SJSA1 (cell line): ENCODE measurements around the gene NCOR2. TPM values are rescaled to one million over a fixed set of nuclear protein-coding genes. Genes with fewer than 3 reads are reported as not detected.

Experiments used
- DNase-seq, 2 experiments: peaks; one replicate each; pipeline ENCODE4 v3.0.0-alpha.2; 2015 to 2020; ENCODE audit warnings: low spot score in 2 of 2, low read depth in 1 of 2
- H3K27ac ChIP-seq: fragments of 250-450 bp; sonication (Bioruptor Pico); 2 replicates; pipeline ENCODE4 v1.5.1; 2020; ENCODE audit warnings: mild to moderate bottlenecking, moderate library complexity
- H3K27me3 ChIP-seq: fragments of 250-450 bp; sonication (Bioruptor Pico); replicated peaks from 2 replicates; pipeline ENCODE4 v1.5.1; 2020; ENCODE audit warnings: mild to moderate bottlenecking, moderate library complexity
- H3K36me3 ChIP-seq: fragments of 250-450 bp; sonication (Bioruptor Pico); 2 replicates; pipeline ENCODE4 v1.5.1; 2020; ENCODE audit warnings: mild to moderate bottlenecking
- H3K4me1 ChIP-seq: fragments of 250-450 bp; sonication (Bioruptor Pico); replicated peaks from 2 replicates; pipeline ENCODE4 v1.6.1; 2021; ENCODE audit warnings: mild to moderate bottlenecking
- H3K4me3 ChIP-seq: fragments of 250-450 bp; sonication (Bioruptor Pico); 2 replicates; pipeline ENCODE4 v1.5.1; 2020; ENCODE audit warnings: mild to moderate bottlenecking
- H3K9me3 ChIP-seq: fragments of 250-450 bp; sonication (Bioruptor Pico); replicated peaks from 2 replicates; pipeline ENCODE4 v1.5.1; 2020; ENCODE audit warnings: mild to moderate bottlenecking
- total RNA-seq: library from RNA; depleted of rRNA; stranded (reverse); fragments of >200 nt; shearing (Covaris generic); gene quantifications from 2 replicates; pipeline ENCODE4 v1.2.3, GENCODE V29; 2014

NCOR2 gene
- total RNA-seq, 1 experiment from 2014 or later = 44.3 TPM

DNA sequence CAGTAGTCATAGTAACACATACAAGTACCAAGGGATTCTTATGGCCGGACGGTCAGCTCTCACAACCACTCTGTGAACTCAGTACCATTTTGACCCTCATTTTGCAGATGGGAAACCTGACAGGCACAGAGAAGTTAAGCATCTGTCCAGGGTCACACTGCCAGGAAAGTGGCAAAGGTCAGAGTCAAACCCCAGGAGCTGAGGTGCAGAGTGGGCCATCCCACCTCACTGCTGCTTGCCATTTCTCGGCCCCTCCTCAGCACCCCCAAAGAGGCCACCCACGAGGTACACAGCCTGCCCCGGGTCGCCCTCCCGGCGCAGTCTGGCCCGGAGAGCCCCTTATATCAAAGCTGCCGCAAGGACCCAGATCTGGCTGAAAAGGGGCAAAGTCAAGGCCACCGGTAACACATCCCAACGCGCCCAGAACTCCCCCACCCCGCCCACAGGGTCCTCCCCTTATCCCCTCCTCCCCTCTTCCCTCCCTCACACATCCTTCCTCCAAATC, 1.7 kb downstream of the NCOR2 start:
- H3K27me3 ChIP-seq = no peaks in the 10 kb centered on the region
- H3K36me3 ChIP-seq = peaks cover 26% of the 10 kb centered on the region
- H3K4me1 ChIP-seq = peaks cover 38% of the 10 kb centered on the region
- H3K4me3 ChIP-seq = peak overlapping the region; percentile 98
- H3K9me3 ChIP-seq = no peaks in the 10 kb centered on the region
- H3K27ac ChIP-seq = no peak overlapping the region
- no peak for DNase-seq

DNA sequence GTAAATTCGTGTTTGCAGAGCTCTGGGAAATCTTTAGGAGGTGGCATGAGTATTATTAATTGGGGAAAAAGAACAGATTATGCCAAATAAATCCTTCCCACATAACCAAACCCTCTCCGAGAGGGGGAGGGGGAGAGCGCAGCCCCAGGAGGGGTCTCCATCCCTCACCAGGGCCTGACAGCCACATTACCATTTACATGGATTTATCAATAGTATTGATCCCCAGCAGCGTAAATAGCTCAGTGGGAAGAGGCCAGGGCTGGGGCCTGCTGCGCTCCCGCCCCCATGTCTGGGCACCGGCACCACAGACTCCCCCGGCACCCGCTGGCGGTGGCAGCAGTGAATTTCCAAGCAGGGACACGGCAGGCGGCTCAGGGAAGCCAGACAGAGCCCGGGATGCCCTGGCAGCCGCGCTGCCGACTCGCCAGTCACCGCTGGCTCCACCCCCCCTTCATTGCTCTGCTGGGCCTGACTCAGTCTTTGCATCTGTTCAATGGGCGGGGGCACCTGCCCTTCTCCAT, 2.4 kb downstream of the NCOR2 start:
- Histone ChIP-seq H3K36me3 (peaks cover 26% of the 10 kb centered on the region), H3K4me1 (peaks cover 37% of the 10 kb centered on the region), H3K4me3 (peak overlapping the region; percentile 98), H3K27me3 (no peaks in the 10 kb centered on the region), H3K9me3 (no peaks in the 10 kb centered on the region), H3K27ac (no peak overlapping the region)
- peak in 1 of 2 experiments; percentile 64 for DNase-seq

DNA sequence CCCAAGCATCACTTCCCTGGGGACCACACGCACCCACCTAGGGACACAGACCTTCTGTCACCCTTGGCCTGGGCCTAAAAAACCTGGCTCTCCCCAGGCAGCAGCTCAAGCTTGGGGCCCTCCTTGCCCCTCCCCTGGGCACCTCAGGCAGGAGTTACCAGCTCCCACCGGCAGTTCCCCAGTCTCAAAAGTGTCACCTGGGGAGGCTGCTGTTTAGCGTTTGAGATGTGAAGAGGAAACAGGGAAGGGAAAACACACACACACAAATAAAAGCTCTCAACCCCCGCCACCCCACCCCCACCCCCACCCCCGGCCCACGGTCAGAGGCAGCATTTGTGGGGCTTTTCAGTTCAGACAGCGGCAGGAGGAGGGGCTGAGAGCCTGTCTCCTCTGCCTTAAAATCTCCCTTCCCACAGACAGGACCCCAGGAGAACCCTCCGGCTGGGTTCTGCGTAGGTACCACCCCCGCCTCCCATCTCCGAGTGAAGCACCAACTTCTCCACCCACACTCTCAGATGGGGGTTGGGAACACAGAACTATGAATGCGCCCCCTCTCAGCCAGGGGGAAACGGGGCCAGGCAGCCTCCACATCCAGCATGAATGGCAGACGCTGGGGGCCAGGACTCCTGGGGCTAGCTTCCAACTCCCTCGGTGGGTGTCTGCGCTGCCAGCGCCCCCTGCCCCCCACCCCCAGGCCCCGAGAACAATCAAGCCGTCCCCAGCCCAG, 3.0 kb downstream of the NCOR2 start:
- Histone ChIP-seq H3K9me3 (no peaks in the 10 kb centered on the region), H3K4me1 (peaks cover 31% of the 10 kb centered on the region), H3K4me3 (no peak overlapping the region), H3K36me3 (peaks cover 32% of the 10 kb centered on the region), H3K27ac (no peak overlapping the region), H3K27me3 (no peaks in the 10 kb centered on the region)
- DNase-seq = no peak

DNA sequence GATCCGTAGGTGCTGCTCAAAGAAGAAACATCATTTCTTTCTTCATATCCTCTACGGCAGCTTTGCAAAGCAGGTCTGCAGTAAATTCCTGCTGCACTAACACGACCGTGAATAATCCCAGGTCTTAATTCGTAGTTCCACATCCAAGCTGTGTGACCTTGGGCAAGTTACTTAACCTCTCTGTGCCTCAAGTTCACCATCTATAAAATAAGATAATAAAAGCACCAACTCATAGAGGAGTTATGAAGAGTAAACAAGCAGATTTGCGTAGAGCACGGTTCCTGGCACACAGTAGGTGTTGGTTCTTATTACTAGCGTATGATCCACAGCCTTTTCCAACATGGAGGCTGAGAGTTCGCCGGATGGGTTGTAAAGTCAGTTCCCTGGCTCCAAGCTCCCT, 3.6 kb downstream of the NCOR2 start:
- DNase-seq = no peak
- H3K27ac ChIP-seq = no peak overlapping the region
- no peak overlapping the region for H3K4me3 ChIP-seq

DNA sequence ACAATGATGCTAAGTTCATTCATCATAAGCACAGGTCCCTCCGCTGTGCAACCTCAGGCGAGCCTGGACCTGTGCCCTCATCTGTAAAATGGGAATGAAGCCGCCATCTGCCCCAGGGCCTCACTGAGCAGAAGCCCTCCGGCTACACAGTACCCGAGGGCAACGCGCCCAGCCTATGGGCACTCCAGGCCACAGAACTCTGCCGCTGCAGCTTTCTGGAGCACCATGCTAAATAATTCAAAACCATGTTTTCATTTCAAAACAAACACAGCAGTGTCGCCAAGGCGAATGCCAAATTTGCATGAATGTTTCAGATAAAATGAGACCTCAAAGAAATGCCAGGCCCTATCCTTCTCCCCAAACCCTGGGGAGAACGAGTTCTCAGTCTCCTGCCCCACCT, 4.0 kb downstream of the NCOR2 start:
- H3K27me3 ChIP-seq = no peaks in the 10 kb centered on the region
- H3K4me3 ChIP-seq = no peak overlapping the region
- no peaks in the 10 kb centered on the region for H3K9me3 ChIP-seq
- peaks cover 22% of the 10 kb centered on the region for H3K4me1 ChIP-seq
- peaks cover 41% of the 10 kb centered on the region for H3K36me3 ChIP-seq
- no peak overlapping the region for H3K27ac ChIP-seq
- DNase-seq = no peak

More for the DNA sequence above, 3.6 kb downstream of the NCOR2 start:
- Histone ChIP-seq H3K4me1 (peaks cover 25% of the 10 kb centered on the region), H3K9me3 (no peaks in the 10 kb centered on the region), H3K36me3 (peaks cover 37% of the 10 kb centered on the region), H3K27me3 (no peaks in the 10 kb centered on the region)

DNA sequence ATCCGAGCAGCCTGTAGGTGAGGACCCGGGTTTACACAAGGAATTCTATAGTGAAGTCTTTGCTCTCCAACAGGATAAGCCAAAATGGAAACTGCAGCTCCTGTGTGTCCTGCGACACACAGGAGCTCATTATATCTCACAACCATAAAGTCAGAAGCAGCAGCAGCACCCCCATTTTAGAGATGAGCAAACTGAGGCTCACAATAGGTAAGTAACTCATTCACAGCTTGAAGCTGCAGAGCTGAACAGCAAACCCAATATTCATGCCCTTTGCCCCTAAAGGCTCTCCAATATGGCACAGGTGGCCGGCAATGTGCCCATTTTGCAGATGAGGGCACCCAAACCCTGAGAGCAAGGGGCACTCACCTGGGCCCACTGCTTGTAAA, 4.6 kb downstream of the NCOR2 start:
- no peak overlapping the region for H3K27ac ChIP-seq
- peaks cover 16% of the 10 kb centered on the region for H3K4me1 ChIP-seq
- DNase-seq = no peak
- H3K36me3 ChIP-seq = peaks cover 42% of the 10 kb centered on the region
- no peaks in the 10 kb centered on the region for H3K9me3 ChIP-seq
- H3K4me3 ChIP-seq = no peak overlapping the region
- H3K27me3 ChIP-seq = no peaks in the 10 kb centered on the region

DNA sequence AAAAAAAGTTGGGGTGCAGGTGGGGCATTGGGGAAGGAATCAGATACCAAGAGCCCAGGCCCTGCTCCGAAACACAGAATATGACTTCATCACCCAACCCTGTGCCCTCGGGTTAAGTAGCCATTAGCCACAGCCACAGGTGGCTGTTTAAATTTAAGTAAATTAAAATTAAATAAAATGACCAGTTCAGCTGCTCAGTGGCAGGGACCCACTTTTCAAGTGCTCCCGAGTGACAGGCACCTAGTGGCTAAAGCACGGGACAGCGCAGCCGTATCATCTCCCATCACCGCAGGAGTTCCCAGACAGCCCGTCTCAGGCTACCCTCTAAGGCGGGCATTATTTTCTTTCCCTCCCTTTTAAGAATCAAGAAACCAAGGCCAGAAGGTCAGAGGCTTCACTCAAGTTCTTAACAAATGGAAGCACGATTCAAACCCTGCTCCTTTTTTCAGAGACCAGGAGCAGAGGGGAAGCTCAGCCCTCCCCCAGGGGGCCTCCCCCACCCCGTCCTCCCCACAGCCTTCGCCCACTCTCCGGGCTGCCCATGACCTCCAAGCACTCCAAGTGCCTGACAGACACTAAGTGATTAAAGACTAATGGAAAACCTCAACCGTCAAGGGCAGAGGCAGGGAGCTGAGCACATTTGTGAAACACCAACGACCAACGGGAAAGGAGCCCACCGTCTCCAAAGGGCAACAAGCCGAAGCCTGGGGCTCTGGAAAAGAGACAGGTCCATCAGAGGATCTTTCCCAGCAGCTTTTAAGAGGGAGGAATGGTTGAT, 5.2 kb downstream of the NCOR2 start:
- DNase-seq = no peak
- Histone ChIP-seq H3K27me3 (no peaks in the 10 kb centered on the region), H3K36me3 (peaks cover 43% of the 10 kb centered on the region), H3K4me1 (peaks cover 13% of the 10 kb centered on the region), H3K27ac (no peak overlapping the region), H3K9me3 (no peaks in the 10 kb centered on the region), H3K4me3 (no peak overlapping the region)

DNA sequence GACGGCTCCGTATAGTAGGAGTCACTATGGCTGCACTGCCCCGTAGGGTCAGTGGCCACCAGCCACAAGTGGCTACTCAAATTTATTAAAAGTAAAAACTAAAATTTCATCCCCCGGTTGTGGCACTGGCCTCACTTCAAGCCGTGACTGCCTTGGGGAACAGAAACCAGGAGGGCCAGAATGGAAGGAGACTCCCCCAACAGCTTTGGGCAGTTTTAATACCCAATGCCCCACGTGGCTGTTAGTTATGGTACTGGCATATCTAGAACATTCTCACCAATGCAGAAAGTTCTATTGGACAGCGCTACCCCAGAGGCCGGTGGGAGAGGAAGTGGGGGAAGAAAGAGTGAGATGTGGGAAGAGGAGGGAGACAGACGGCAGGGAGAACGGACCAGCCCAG, 6.2 kb downstream of the NCOR2 start:
- Histone ChIP-seq H3K4me1 (peaks cover 13% of the 10 kb centered on the region), H3K27ac (no peak overlapping the region)

DNA sequence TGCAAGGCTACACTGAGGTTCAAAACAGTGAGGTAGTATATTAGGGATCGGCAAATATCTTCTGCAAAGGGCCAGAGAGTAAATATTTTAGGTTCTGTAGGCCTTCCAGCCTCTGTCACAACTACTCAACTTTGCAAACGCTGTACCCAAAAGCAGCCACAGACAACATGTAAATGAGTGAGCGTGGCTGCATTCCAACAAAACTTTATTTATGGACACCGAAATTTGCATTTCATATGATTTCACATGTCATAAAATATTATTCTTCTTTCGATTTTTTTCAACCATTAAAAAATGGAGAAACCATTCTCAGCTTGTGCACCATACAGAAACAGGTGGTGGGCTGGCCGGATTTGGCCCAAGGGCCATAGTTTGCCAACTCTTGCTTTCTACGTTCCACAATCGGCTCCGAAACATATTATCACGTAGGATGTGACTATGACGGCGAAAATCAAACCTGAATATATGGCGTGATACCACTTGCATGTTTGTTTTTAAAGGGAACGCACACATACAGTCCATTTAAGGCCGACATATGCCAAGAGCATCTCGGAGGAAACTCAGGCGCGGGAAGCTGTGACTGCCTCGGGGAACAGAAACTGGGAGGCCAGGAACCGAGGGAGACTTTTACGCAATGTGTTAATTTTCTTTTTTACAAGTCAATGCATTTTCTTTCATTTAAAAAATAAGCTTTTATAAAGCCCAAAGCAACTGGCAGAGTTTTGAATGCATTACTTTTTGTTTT, 7.1 kb downstream of the NCOR2 start:
- DNase-seq = no peak
- peaks cover 43% of the 10 kb centered on the region for H3K36me3 ChIP-seq
- H3K4me1 ChIP-seq = peaks cover 10% of the 10 kb centered on the region
- no peak overlapping the region for H3K4me3 ChIP-seq
- H3K9me3 ChIP-seq = no peaks in the 10 kb centered on the region
- H3K27ac ChIP-seq = no peak overlapping the region
- H3K27me3 ChIP-seq = no peaks in the 10 kb centered on the region

More for the DNA sequence above, 6.2 kb downstream of the NCOR2 start:
- no peaks in the 10 kb centered on the region for H3K27me3 ChIP-seq
- peaks cover 42% of the 10 kb centered on the region for H3K36me3 ChIP-seq
- no peak for DNase-seq
- H3K4me3 ChIP-seq = no peak overlapping the region
- H3K9me3 ChIP-seq = no peaks in the 10 kb centered on the region

DNA sequence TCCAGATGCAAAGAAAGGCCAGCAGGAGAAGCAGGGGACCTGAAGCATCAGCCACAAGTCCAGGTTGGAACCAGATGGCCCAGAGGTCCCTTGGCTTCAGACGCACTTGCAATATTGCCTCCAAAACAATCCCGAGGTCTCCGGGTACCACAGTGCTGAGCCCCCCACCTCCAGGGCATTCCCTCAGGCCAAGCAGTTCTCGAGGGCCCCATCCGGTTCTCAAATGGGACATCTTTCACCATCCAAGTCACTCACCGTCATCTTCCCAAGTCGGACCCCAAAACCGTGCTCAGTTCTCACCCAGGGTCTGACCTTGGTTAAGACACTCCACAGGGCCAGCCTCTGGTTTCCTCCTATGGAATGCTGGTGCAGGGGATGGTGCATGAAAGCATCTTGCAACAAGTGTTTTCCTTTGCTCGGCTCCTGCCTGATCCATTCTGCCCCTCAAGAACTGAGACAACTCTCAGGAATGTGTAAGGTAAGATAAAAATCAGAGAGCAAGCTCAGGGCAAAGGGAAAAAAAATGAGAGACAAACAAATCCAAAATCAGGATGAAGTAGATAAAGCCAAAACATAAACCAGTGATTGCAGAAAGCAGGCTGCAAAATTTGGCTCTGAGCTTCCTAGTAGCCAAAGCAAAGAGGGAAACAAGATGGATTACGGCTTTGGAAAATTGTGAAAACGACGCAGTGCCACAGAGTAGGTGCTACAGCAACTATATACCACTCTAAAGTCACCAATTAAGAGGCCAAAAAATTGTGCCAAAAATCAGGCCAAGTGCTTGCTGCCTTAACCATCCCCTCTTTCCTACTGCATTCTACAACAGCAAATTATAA, 8.0 kb downstream of the NCOR2 start:
- Histone ChIP-seq H3K27me3 (no peaks in the 10 kb centered on the region), H3K36me3 (peaks cover 46% of the 10 kb centered on the region), H3K27ac (no peak overlapping the region), H3K9me3 (no peaks in the 10 kb centered on the region), H3K4me3 (no peak overlapping the region), H3K4me1 (peaks cover 5% of the 10 kb centered on the region; the same call in 1 of the 2 replicates)
- DNase-seq = no peak

DNA sequence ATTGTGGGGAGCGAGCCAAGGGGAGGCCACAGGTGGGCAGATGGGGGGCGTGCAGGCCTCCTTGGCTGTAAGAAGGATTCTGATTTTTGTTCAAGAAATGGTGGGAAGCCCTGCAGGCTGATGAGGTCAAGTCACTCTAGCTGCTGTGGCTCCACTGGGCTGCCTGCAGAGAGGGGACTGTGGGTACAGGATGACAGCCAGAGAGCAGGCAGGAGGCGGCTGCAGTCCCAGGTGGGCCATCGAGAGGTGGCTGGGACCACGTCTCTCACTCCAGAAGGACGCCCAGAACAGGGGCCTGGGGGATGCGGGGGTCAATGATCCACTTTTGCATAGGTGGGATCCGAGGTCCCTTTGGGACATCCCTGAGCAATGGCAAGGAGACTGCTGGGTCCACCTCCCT, 9.1 kb downstream of the NCOR2 start:
- Histone ChIP-seq H3K27me3 (no peaks in the 10 kb centered on the region), H3K27ac (no peak overlapping the region), H3K4me3 (no peak overlapping the region), H3K36me3 (peaks cover 38% of the 10 kb centered on the region), H3K4me1 (no peaks in the 10 kb centered on the region), H3K9me3 (no peaks in the 10 kb centered on the region)
- no peak for DNase-seq

DNA sequence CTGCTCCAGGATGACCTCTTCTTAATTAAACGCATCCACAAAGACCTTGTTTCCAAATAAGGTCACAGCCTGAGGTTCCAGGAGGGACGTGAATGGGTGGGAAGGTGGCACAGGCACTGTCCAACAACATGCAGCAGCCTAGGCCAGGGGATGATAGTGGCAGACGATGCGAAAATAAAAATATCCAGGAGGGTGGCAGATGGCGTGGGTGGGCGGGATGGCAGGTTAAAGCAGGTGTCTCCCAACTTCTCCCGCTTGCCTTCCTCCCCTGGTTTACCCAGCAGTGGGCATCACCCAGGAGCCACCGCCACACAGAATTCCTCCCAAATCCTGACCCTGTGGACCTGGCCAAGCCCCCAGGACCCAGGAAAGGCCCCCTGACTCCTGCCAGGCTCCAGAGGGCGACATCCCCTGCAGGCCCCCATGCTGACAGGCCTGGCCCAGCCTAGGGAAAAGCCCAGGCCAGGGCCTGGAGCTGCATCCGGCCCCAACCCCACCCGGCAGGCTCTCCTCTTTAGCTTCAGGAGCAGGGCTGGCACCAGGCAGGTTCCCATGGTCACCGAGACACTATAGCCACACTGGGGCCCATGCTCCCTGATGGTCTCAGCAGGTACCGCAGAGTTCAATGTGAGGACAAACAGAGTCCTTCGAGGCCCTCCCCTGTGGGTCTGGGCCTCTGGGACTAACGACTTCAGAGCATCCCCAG, 9.7 kb downstream of the NCOR2 start:
- DNase-seq = no peak
- no peak overlapping the region for H3K27ac ChIP-seq
- no peaks in the 10 kb centered on the region for H3K27me3 ChIP-seq
- H3K9me3 ChIP-seq = no peaks in the 10 kb centered on the region
- peaks cover 34% of the 10 kb centered on the region for H3K36me3 ChIP-seq
- H3K4me1 ChIP-seq = no peaks in the 10 kb centered on the region
- H3K4me3 ChIP-seq = no peak overlapping the region
